IMR-90 (cell line): ENCODE measurements around the gene TMOD1. TPM values are rescaled to one million over a fixed set of nuclear protein-coding genes. Genes with fewer than 3 reads are reported as not detected.

Source experiments
- ATAC-seq: fragments of 200-7000 bp; cut with Tn5 transposase; 2 replicates; pipeline ENCODE4 v1.9.1; 2020; ENCODE audit warnings: low read depth, mild to moderate bottlenecking, moderate library complexity
- BruUV-seq: library from RNA; stranded (reverse); fragments of 400-500 nt; replicated peaks from 2 replicates; lab custom pipeline; 2021; lab: Mats Ljungman, UMichigan
- CTCF ChIA-PET: fragments of 300-600 bp; formaldehyde crosslinking; extraction: SDS; loops from one replicate; lab custom pipeline; 2021; ENCODE audit warnings: antibody characterized with exemption; lab: Yijun Ruan, JAX
- POLR2A ChIA-PET: fragments of 300-600 bp; sonication (Branson Sonifier 250); formaldehyde crosslinking; loops from one replicate; lab custom pipeline; 2022; ENCODE audit warnings: antibody characterized with exemption; ENCODE audit not compliant: unreplicated experiment; lab: Charles Lee
- DNase-seq: peaks from one replicate; pipeline ENCODE4 v3.0.0; 2013
- H2AFZ ChIP-seq: replicated peaks from 2 replicates; pipeline ENCODE3; 2013; ENCODE audit warnings: low read length, mild to moderate bottlenecking; ENCODE audit not compliant: poor library complexity
- H2AK5ac ChIP-seq: 2 replicates; pipeline ENCODE4 v1.6.1; 2013; ENCODE audit warnings: low read depth, low read length, inconsistent platforms
- H2AK9ac ChIP-seq: replicated peaks from 2 replicates; pipeline ENCODE3; 2013; ENCODE audit warnings: mild to moderate bottlenecking, low read depth, low read length, moderate library complexity; ENCODE audit not compliant: poor library complexity
- H2BK120ac ChIP-seq: 2 replicates; pipeline ENCODE4 v1.6.1; 2013; ENCODE audit warnings: low read depth, low read length, inconsistent platforms
- H2BK15ac ChIP-seq: 3 replicates; pipeline ENCODE4 v1.6.1; 2013; ENCODE audit warnings: low read depth, low read length, inconsistent platforms
- H2BK20ac ChIP-seq: 2 replicates; pipeline ENCODE4 v1.6.1; 2013; ENCODE audit warnings: low read depth, mild to moderate bottlenecking, inconsistent platforms, low read length, moderate library complexity
- H2BK5ac ChIP-seq: 2 replicates; pipeline ENCODE4 v1.6.1; 2013; ENCODE audit warnings: mild to moderate bottlenecking, low read depth, low read length, inconsistent platforms; ENCODE audit not compliant: poor library complexity, severe bottlenecking
- H3K14ac ChIP-seq: replicated peaks from 2 replicates; pipeline ENCODE4 v1.6.1; 2013; ENCODE audit warnings: low read depth, low read length, inconsistent platforms
- H3K18ac ChIP-seq: 2 replicates; pipeline ENCODE4 v1.6.1; 2013; ENCODE audit warnings: low read depth, low read length, control low read depth
- H3K23ac ChIP-seq: 2 replicates; pipeline ENCODE4 v1.6.1; 2013; ENCODE audit warnings: low read depth, low read length, inconsistent platforms
- H3K27ac ChIP-seq: 2 replicates; pipeline ENCODE4 v1.5.1; 2013; ENCODE audit warnings: mild to moderate bottlenecking, control low read depth, low read length; ENCODE audit not compliant: insufficient read depth
- H3K27me3 ChIP-seq: 2 replicates; pipeline ENCODE4 v1.6.1; 2013; ENCODE audit warnings: low read length; ENCODE audit not compliant: control insufficient read depth, insufficient read depth
- H3K36me3 ChIP-seq: 2 replicates; pipeline ENCODE4 v1.6.1; 2013; ENCODE audit warnings: low read length, mixed read lengths; ENCODE audit not compliant: control insufficient read depth, insufficient read depth
- H3K4ac ChIP-seq: 2 replicates; pipeline ENCODE4 v1.6.1; 2013; ENCODE audit warnings: low read depth, low read length, inconsistent platforms
- H3K4me1 ChIP-seq: 2 replicates; pipeline ENCODE4 v1.6.1; 2013; ENCODE audit warnings: low read length, mixed read lengths; ENCODE audit not compliant: control insufficient read depth, insufficient read depth
- H3K4me2 ChIP-seq: 2 replicates; pipeline ENCODE4 v1.6.1; 2013; ENCODE audit warnings: low read depth, mild to moderate bottlenecking, control low read depth, low read length, moderate library complexity
- H3K4me3 ChIP-seq: 2 replicates; pipeline ENCODE4 v1.5.1; 2013; ENCODE audit warnings: low read depth, mild to moderate bottlenecking, control low read depth, low read length, moderate library complexity; ENCODE audit not compliant: insufficient read depth
- H3K56ac ChIP-seq: 2 replicates; pipeline ENCODE4 v1.6.1; 2013; ENCODE audit warnings: low read length, inconsistent platforms; ENCODE audit not compliant: insufficient read depth; ENCODE audit errors: extremely low read depth
- H3K79me1 ChIP-seq, 2 experiments: 2 replicates each; pipeline ENCODE4 v1.6.1; 2013; ENCODE audit warnings: low read length in 2 of 2, inconsistent platforms in 1 of 2, low read depth in 1 of 2
- H3K9ac ChIP-seq: 2 replicates; pipeline ENCODE4 v1.6.1; 2013; ENCODE audit warnings: low read depth, low read length, control low read depth
- H3K9me1 ChIP-seq: 2 replicates; pipeline ENCODE4 v1.6.1; 2013; ENCODE audit warnings: low read length, inconsistent platforms; ENCODE audit not compliant: insufficient read depth
- H3K9me3 ChIP-seq: 2 replicates; pipeline ENCODE4 v1.6.1; 2013; ENCODE audit warnings: low read length; ENCODE audit not compliant: control insufficient read depth, insufficient read depth
- H4K20me1 ChIP-seq: 2 replicates; pipeline ENCODE4 v1.6.1; 2013; ENCODE audit warnings: low read length, inconsistent platforms; ENCODE audit not compliant: insufficient read depth
- H4K5ac ChIP-seq: 2 replicates; pipeline ENCODE4 v1.6.1; 2013; ENCODE audit warnings: mild to moderate bottlenecking, low read depth, low read length, control low read depth
- H4K8ac ChIP-seq, 2 experiments: 2 replicates each; pipeline ENCODE4 v1.6.1; 2013; ENCODE audit warnings: low read depth in 2 of 2, low read length in 2 of 2, control low read depth in 1 of 2, inconsistent platforms in 1 of 2
- H4K91ac ChIP-seq: 2 replicates; pipeline ENCODE4 v1.6.1; 2013; ENCODE audit warnings: low read depth, low read length, inconsistent platforms; ENCODE audit not compliant: insufficient read depth
- BHLHE40 ChIP-seq: fragments of 150-350 bp; IDR thresholded peaks from 2 replicates; pipeline ENCODE4 v1.6.1; 2016; ENCODE audit warnings: mild to moderate bottlenecking, low read depth, low read length
- CEBPB ChIP-seq: IDR thresholded peaks from 2 replicates; pipeline ENCODE4 v1.6.1; 2012; ENCODE audit warnings: low read depth, low read length, improper control_type of control experiment
- CHD1 ChIP-seq: IDR thresholded peaks from 2 replicates; pipeline ENCODE4 v1.6.1; 2012; ENCODE audit warnings: low read depth, low read length, improper control_type of control experiment
- CTCF ChIP-seq: conservative IDR thresholded peaks from 2 replicates; pipeline ENCODE4 v1.5.1; 2012; ENCODE audit warnings: mild to moderate bottlenecking, low read depth, low read length, improper control_type of control experiment
- ELK1 ChIP-seq: fragments of 150-350 bp; IDR thresholded peaks from 2 replicates; pipeline ENCODE4 v1.6.1; 2016; ENCODE audit warnings: low read depth, mild to moderate bottlenecking, low read length, moderate library complexity, borderline replicate concordance
- FOS ChIP-seq: fragments of 150-350 bp; IDR thresholded peaks from 2 replicates; pipeline ENCODE4 v1.6.1; 2016; ENCODE audit warnings: low read depth, low read length
- MAFK ChIP-seq: IDR thresholded peaks from 2 replicates; pipeline ENCODE4 v1.6.1; 2012; ENCODE audit warnings: low read depth, low read length, improper control_type of control experiment
- MAZ ChIP-seq: IDR thresholded peaks from 2 replicates; pipeline ENCODE4 v1.6.1; 2012; ENCODE audit warnings: low read depth, mild to moderate bottlenecking, low read length, improper control_type of control experiment, moderate library complexity, borderline replicate concordance
- MXI1 ChIP-seq: IDR thresholded peaks from 2 replicates; pipeline ENCODE4 v1.6.1; 2012; ENCODE audit warnings: low read depth, mild to moderate bottlenecking, low read length, moderate library complexity, borderline replicate concordance
- NFE2L2 ChIP-seq: fragments of 150-350 bp; IDR thresholded peaks from 2 replicates; pipeline ENCODE4 v1.6.1; 2016; ENCODE audit warnings: low read depth, mild to moderate bottlenecking, low read length
- POLR2A ChIP-seq: IDR thresholded peaks from 2 replicates; pipeline ENCODE4 v1.6.1; 2012; ENCODE audit warnings: mild to moderate bottlenecking, low read depth, low read length
- RAD21 ChIP-seq: IDR thresholded peaks from 2 replicates; pipeline ENCODE4 v1.6.1; 2012; ENCODE audit warnings: low read length, improper control_type of control experiment
- RCOR1 ChIP-seq: IDR thresholded peaks from 2 replicates; pipeline ENCODE4 v1.6.1; 2012; ENCODE audit warnings: mild to moderate bottlenecking, low read length, improper control_type of control experiment; ENCODE audit not compliant: insufficient replicate concordance
- RFX5 ChIP-seq: IDR thresholded peaks from 2 replicates; pipeline ENCODE4 v1.8.0; 2012; ENCODE audit warnings: low read depth, mild to moderate bottlenecking, low read length, moderate library complexity
- SMC3 ChIP-seq: fragments of 150-350 bp; IDR thresholded peaks from 2 replicates; pipeline ENCODE4 v1.6.1; 2016; ENCODE audit warnings: low read depth, mild to moderate bottlenecking, antibody characterized with exemption, low read length, moderate library complexity
- USF2 ChIP-seq: fragments of 150-350 bp; IDR thresholded peaks from 2 replicates; pipeline ENCODE4 v1.6.1; 2017; ENCODE audit warnings: mild to moderate bottlenecking, antibody characterized with exemption, low read length, low read depth
- dilution Hi-C: fragments of 300-500 bp; cut with HindIII; formaldehyde crosslinking; loops from one replicate; pipeline ENCODE4 v1.14.3; 2018; ENCODE audit warnings: low sequenced_read_pairs; ENCODE audit not compliant: unreplicated experiment
- in situ Hi-C: fragments of 300-500 bp; cut with MboI; formaldehyde crosslinking; loops from 3 replicates; pipeline ENCODE4 v1.14.3; 2019; ENCODE audit warnings: low sequenced_read_pairs, inconsistent platforms, mixed read lengths
- intact Hi-C: fragments of 100-400 bp; cut with micrococcal nuclease; formaldehyde crosslinking; loops from 2 replicates; pipeline ENCODE4 v1.10.0; 2022
- polyA plus RNA-seq, 3 experiments: library from polyadenylated mRNA; depleted of rRNA; stranded (reverse); fragments of >200 nt; gene quantifications; 2 replicates each; pipeline ENCODE4 v1.2.3, GENCODE V29; 2012; ENCODE audit warnings: low replicate concordance in 1 of 3
- total RNA-seq: library from RNA; depleted of rRNA; stranded (reverse); fragments of >200 nt; gene quantifications from 2 replicates; pipeline ENCODE4 v1.2.3, GENCODE V29; 2012

The TMOD1 gene
- total and polyA plus RNA-seq, 2 of the 4 experiments (the other 2 are of a cell fraction), result 0.18 to 0.38 TPM

GRCh38 chr9:97459326-97459725 lies 42.1 kb upstream of the TMOD1 start:
- Histone ChIP-seq H3K9ac (no peak overlapping the region), H3K9me3 (no peaks in the 10 kb centered on the region), H3K27me3 (no peaks in the 10 kb centered on the region), H3K56ac (no peak overlapping the region), H2BK5ac (no peak overlapping the region), H3K14ac (no peak overlapping the region), H3K27ac (no peak overlapping the region), H3K23ac (no peak overlapping the region), H3K4ac (no peak overlapping the region), H4K20me1 (no peaks in the 10 kb centered on the region), H2AK5ac (no peak overlapping the region), H3K79me1 (no peaks in the 10 kb centered on the region), H3K9me1 (peaks cover 3% of the 10 kb centered on the region; the same call in 1 of the 2 replicates), H2AFZ (no peak overlapping the region), H3K4me3 (no peak overlapping the region), H4K91ac (no peak overlapping the region), H2AK9ac (no peak overlapping the region), H4K8ac (no peak overlapping the region), H2BK15ac (no peak overlapping the region), H3K4me1 (no peaks in the 10 kb centered on the region), H2BK120ac (no peak overlapping the region), H3K36me3 (peaks cover 2% of the 10 kb centered on the region; the same call in 1 of the 2 replicates), H4K5ac (no peak overlapping the region), H3K4me2 (no peak overlapping the region), H2BK20ac (no peak overlapping the region), H3K18ac (no peak overlapping the region)
- ATAC-seq (no peak), DNase-seq (no peak)
- in situ Hi-C loops (no loop called here), dilution Hi-C loops (no loop called here), intact Hi-C loops (no loop called here)
- TF ChIP-seq MXI1, result no peak
- no peak for TF ChIP-seq BHLHE40
- no peak for TF ChIP-seq CHD1
- TF ChIP-seq ELK1, result no peak
- no peak for TF ChIP-seq RCOR1
- no peak for TF ChIP-seq RFX5
- no peak for TF ChIP-seq POLR2A
- TF ChIP-seq MAZ, result no peak
- TF ChIP-seq CEBPB, result no peak
- no peak for TF ChIP-seq RAD21
- no peak for TF ChIP-seq MAFK
- no peak for TF ChIP-seq CTCF
- no peak for TF ChIP-seq FOS
- no peak for TF ChIP-seq NFE2L2
- TF ChIP-seq SMC3, result no peak
- no peak for TF ChIP-seq USF2
- ChIA-PET CTCF (interaction anchor here (0.9 to 1.5 kb wide), 5 partner anchors 10 to 169 kb away, joined by 3 to 4 read pairs (median 3); no protein-coding TSS in a partner anchor), POLR2A (no interaction called here)
- BruUV-seq, result no TSS peak
